SK-N-SH treated with all-trans-retinoic acid at 6 μM for 48 hours (cell line): ENCODE measurements around the gene HMBS.

ENCODE experiments used
- ATAC-seq: fragments of 200-7000 bp; cut with Tn5 transposase; 3 replicates; pipeline ENCODE4 v1.9.1; 2020; ENCODE audit warnings: mild to moderate bottlenecking, moderate library complexity
- BACH2 ChIP-seq: fragments of 250-450 bp; sonication (Bioruptor Pico); IDR thresholded peaks from 2 replicates; pipeline ENCODE4 v1.9.0; 2021; ENCODE audit warnings: mild to moderate bottlenecking, borderline replicate concordance
- CREB5 ChIP-seq: fragments of 250-450 bp; sonication (Bioruptor Pico); IDR thresholded peaks from 2 replicates; pipeline ENCODE4 v1.5.1; 2020; ENCODE audit warnings: low read depth, mild to moderate bottlenecking, moderate library complexity
- CSRNP3 ChIP-seq: fragments of 250-450 bp; sonication (Bioruptor Pico); IDR thresholded peaks from 2 replicates; pipeline ENCODE4 v1.5.1; 2021; ENCODE audit warnings: mild to moderate bottlenecking, moderate library complexity
- ESRRG ChIP-seq: fragments of 250-450 bp; sonication (Bioruptor Pico); IDR thresholded peaks from 2 replicates; pipeline ENCODE4 v1.6.1; 2021; ENCODE audit warnings: mild to moderate bottlenecking
- ISL1 ChIP-seq: fragments of 250-450 bp; sonication (Bioruptor Pico); IDR thresholded peaks from 2 replicates; pipeline ENCODE4 v2.1.2; 2022; ENCODE audit warnings: mild to moderate bottlenecking, moderate library complexity
- OSR1 ChIP-seq: fragments of 250-450 bp; sonication (Bioruptor Pico); IDR thresholded peaks from 2 replicates; pipeline ENCODE4 v1.8.0; 2022; ENCODE audit warnings: moderate library complexity, mild to moderate bottlenecking, inconsistent platforms
- PATZ1 ChIP-seq: fragments of 250-450 bp; sonication (Bioruptor Pico); IDR thresholded peaks from 2 replicates; pipeline ENCODE4 v1.8.0; 2020; ENCODE audit warnings: mild to moderate bottlenecking, moderate library complexity, borderline replicate concordance
- POU6F1 ChIP-seq: fragments of 250-450 bp; sonication (Bioruptor Pico); IDR thresholded peaks from 2 replicates; pipeline ENCODE4 v1.8.0; 2021; ENCODE audit warnings: low read depth, mild to moderate bottlenecking, moderate library complexity, borderline replicate concordance
- RARB ChIP-seq: fragments of 250-450 bp; sonication (Bioruptor Pico); IDR thresholded peaks from 2 replicates; pipeline ENCODE4 v1.8.0; 2021; ENCODE audit warnings: mild to moderate bottlenecking, moderate library complexity
- TCF4 ChIP-seq: fragments of 250-450 bp; sonication (Bioruptor Pico); IDR thresholded peaks from 2 replicates; pipeline ENCODE4 v1.8.0; 2021; ENCODE audit warnings: mild to moderate bottlenecking, moderate library complexity, borderline replicate concordance
- TSHZ2 ChIP-seq: fragments of 250-450 bp; sonication (Bioruptor Pico); IDR thresholded peaks from 2 replicates; pipeline ENCODE4 v1.5.0; 2020; ENCODE audit warnings: mild to moderate bottlenecking, moderate library complexity
- ZFP3 ChIP-seq: fragments of 250-450 bp; sonication (Bioruptor Pico); IDR thresholded peaks from 2 replicates; pipeline ENCODE4 v1.5.0; 2020; ENCODE audit warnings: mild to moderate bottlenecking, moderate library complexity
- ZFP30 ChIP-seq: fragments of 450-650 bp; formaldehyde crosslinking; IDR thresholded peaks from 2 replicates; pipeline ENCODE4 v1.5.0; 2022; ENCODE audit warnings: mild to moderate bottlenecking, moderate library complexity

Gene HMBS

GRCh38 chr11:119091966-119092879, 7.5 kb downstream of the HMBS start:
- no peak for ATAC-seq
- TF ChIP-seq ZFP30 (CRISPR knock-in tag) (no peak), CSRNP3 (CRISPR knock-in tag) (no peak)
- TF ChIP-seq, all 23 proteins: peak for 0

GRCh38 chr11:119092880-119093842, 8.5 kb downstream of the HMBS start:
- ATAC-seq = no peak
- TF ChIP-seq PATZ1 (CRISPR knock-in tag) = no peak
- TF ChIP-seq BACH2 (CRISPR knock-in tag) = no peak
- no peak for TF ChIP-seq ESRRG (CRISPR knock-in tag)
- no peak for TF ChIP-seq OSR1
- TF ChIP-seq POU6F1 (CRISPR knock-in tag) = no peak
- no peak for TF ChIP-seq CSRNP3 (CRISPR knock-in tag)
- TF ChIP-seq TCF4 (CRISPR knock-in tag) = no peak
- TF ChIP-seq RARB (CRISPR knock-in tag) = no peak
- TF ChIP-seq CREB5 (CRISPR knock-in tag) = no peak
- TF ChIP-seq TSHZ2 (CRISPR knock-in tag) = no peak
- TF ChIP-seq ISL1 (CRISPR knock-in tag) = no peak
- TF ChIP-seq ZFP3 = no peak
